Activated CD4-positive, alpha-beta T cell treated with anti-CD3 and anti-CD28 coated beads, Interleukin-10, Interleukin-2, amounts not matched to agents 100 ng/mL and 50 ng/mL, durations not matched to agents 16 hours and 8 hours (primary cell): ENCODE data around the gene ALOXE3.
A peak's percentile ranks its signal among the peaks of the same experiment; 100 is the strongest.
"Not testable (repeated sequence)": the region's sequence is repeated elsewhere in the genome, so short reads cannot be mapped to it uniquely, and the experiment has no call there.

Source experiments
- DNase-seq: peaks from one replicate; pipeline ENCODE4 v3.0.0-alpha.2; 2020

The ALOXE3 gene

GRCh38 chr17:8067806-8068205 lies 50.5 kb downstream of the ALOXE3 start:
- DNase-seq = no peak

DNA sequence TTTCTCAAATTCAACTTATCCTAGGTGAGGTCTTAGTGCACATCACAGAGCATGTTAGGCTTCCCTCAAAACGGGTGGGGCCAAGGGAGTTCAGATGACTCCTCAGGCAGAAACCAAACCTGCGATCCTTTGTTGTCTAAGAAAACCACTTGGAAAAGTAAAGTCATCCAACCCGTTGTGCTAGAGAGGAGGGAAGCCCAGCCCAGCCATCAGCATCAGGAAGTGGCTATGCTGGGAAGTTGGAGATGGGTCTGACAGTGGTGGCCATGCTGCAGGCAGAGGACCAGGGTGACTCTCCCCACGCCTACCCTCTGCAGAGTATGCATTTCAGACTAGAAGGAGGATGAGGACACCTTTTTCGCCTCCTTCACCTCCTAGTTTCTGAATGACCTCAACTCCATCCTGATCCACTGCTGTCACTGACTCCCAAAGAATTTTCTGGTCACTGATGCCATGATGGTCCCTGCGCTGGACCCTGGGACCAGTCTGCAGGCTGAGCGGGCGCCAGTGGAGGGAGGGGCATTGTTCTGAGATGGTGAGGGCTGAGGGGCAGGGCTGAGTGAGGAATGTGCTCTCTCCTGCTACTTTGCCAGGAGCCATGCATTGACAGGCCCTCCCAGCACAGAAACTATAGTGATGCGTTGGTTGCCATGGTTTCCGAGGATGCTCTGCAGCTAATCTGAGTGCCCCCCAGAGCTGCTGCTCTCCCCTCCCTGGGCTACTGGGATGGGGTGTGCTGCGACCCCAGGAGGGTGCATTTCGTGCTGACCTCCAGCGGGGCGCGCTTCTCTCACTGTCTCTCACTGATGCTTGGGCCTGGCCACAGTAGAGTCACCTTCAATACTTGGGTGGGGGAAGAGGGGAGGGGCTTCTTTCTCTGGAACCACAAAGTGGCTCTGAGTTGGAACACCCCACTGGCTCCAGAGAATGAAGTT lies 51.2 kb downstream of the ALOXE3 start:
- no peak for DNase-seq

DNA sequence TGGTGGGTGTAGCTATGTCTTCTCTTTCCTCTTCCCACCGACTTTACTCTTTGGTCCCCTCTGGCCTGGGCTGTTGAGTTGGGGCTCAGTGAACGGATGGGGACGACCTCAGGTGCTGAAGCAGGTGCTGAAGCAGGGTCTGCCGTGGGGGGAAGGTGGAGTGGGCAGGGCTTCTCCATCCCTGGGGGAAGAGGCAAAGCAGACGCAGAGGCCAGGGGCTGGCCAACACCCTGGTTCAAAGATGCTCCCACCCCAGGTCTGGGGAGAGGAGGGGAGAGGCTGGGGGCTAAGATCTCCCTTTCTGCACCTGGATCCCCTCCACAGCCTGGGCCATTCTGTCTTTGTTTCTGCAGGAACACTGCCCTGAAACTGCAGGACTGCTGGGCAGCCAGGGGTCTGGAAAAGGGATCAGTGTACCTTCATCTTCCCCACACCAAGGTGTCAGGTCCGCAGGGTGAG lies 53.7 kb downstream of the ALOXE3 start:
- DNase-seq = no peak

- no peak for DNase-seq
Measured at GRCh38 chr17:8063761-8064534, 54.4 kb downstream of the ALOXE3 start.

GRCh38 chr17:8062807-8063483 lies 55.4 kb downstream of the ALOXE3 start:
- no peak for DNase-seq

DNA sequence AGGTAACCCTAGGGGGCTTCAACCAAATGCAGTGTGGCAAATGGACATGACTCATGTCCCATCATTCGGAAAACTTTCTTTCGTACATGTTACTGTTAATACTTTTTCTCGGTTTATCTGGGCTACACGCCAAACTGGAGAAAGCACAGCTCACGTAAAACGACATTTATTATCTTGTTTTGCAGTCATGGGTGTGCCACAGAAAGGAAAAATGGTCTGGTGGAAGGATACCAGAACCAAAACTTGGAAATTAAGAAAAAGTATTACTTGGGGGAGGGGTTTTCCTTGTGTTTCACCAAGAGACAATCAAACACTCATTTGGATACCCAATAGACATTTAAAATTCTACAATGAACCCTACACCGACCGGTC lies 55.9 kb downstream of the ALOXE3 start:
- DNase-seq = no peak

- not testable (repeated sequence) for DNase-seq
Measured at GRCh38 chr17:8061851-8062250, 56.5 kb downstream of the ALOXE3 start.

DNA sequence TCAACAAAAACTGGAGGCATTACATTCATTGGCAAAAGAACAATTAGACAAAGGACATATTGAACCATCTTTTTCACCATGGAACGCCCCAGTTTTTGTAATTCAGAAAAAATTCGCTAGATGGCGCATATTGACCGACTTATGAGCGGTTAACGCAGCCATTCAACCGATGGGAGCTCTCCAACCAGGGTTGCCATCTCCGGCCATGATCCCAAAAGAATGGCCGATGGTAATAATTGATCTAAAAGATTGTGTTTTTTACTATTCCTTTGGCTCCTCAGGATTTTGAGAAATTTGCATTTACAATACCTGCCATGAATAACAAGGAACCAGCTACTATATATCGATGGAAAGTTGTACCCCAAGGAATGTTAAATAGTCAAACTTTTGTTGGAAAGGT lies 58.0 kb downstream of the ALOXE3 start:
- peak; percentile 79 for DNase-seq

GRCh38 chr17:8059131-8059530 lies 59.2 kb downstream of the ALOXE3 start:
- DNase-seq = no peak

- DNase-seq = peak; percentile 83
Measured at GRCh38 chr17:8057691-8058114, 60.6 kb downstream of the ALOXE3 start.

- DNase-seq = no peak
Measured at GRCh38 chr17:8056976-8057625, 61.2 kb downstream of the ALOXE3 start.

DNA sequence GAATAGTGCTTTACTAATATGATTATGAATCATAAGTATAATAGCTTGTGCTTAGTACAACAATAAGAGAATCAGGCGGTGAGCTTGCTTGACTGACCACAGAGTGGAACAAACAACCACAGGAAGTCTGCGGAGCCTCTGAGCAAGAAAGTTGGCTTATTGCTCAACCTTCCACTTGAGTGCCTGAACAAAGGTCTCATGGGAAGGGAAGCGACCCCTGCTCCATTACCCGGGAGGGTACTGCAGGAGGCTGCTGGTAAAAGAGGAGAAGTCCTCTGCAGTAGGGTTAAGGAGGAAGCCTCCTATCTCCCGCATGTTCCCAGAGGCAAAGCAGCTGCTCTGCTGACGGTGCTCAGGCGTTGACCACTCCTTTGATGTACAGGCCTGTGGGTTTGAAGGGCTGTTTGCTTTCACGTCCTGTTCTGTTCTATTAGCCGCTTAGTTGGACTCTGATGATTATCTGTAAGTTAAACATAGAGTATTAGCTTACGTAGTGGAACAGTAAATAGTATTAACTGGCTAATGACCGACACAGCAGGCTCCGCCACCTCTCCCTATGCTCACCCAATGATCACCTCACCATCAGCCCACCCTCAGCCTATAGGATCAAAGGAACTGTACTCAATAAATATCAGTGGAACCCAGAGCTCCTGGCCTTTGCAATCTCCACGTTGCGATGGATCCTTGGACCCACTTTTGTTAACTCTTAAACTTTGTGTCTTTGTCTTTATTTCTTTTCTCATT lies 61.9 kb downstream of the ALOXE3 start:
- peak; percentile 80 for DNase-seq

DNA sequence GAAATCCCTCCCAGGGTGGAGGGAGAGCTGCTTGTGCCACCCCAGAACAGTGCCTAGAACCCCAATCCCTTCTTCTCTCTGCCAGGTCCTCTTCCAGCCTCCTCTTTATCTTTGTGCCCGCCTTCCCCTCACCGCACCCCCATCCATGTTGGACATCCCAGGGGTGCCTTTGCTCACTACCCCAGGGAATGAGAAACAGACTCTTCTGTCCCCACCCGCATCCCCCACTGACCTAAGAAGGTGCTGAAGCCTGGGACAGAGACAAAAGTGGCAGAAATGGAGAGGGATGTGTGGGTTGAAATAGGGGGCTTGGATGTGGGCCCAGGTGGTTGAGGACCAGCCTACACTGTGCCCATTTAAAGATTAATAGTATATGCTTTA lies 62.5 kb downstream of the ALOXE3 start:
- no peak for DNase-seq

DNA sequence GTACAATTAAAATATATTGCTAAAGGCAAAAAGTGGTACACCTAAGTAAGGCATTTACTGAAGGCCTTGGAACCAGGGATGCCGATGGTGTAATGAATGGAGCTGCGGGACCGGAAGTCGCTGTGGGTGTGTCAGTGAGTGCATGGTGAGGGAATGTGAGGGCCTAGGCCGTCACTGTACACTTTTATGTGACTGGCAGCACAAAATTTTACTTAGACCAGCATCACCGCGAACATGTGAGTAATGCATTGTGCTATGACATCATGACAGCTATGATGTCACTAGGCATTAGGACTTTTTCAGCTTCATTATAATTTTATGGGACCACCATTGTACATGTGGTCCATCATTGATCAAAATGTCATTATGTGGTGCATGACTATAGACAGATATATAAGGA lies 64.7 kb downstream of the ALOXE3 start:
- DNase-seq = no peak

- no peak for DNase-seq
Measured at GRCh38 chr17:8052256-8053252, 65.8 kb downstream of the ALOXE3 start.

DNA sequence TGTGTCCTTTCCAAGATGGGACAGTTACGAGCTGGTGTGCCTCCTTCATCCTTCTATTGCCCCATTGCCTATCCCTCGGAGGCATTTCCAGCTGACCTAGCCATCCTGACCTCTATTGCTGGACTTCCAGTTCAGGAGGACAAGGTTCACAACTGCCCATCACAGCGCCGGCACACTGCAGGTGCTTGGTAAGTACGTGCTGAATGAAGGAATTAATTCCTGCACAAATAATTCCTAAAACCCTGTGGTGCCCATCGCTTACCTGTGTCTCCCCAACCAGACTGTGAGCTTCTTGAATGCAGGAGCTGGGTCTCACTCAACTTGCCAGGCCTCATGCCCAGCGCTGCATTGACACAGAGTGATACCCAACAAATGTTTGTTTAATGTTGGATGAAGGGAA lies 66.5 kb downstream of the ALOXE3 start:
- DNase-seq = no peak

GRCh38 chr17:8048736-8049135 lies 69.6 kb downstream of the ALOXE3 start:
- DNase-seq = no peak

DNA sequence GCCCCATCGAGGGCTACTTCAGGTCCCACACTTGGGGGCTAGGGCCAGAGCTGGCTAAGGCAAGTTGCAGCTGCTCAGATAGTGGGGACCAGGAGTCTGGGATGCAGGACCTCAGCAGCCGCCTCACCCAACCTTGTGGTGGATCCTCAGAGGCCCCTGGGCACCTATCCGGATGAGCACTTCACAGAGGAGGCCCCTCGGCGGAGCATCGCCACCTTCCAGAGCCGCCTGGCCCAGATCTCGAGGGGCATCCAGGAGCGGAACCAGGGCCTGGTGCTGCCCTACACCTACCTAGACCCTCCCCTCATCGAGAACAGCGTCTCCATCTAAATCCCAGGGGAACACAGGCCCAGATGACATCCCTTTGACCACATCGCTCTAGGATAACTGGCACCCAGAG lies 70.1 kb downstream of the ALOXE3 start:
- no peak for DNase-seq

DNA sequence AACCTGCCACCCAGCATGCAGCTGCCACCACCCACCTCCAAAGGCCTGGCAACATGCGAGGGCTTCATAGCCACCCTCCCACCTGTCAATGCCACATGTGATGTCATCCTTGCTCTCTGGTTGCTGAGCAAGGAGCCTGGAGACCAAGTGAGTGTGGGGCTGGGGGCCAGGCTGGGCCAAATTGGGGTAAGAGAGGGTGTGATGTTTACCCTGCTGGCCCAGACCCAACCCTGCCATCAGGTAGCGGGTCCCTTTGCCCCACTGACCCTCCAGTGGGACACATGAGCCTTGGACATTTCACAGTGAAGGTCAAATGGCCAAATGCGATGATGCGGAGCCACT lies 70.6 kb downstream of the ALOXE3 start:
- DNase-seq = no peak

GRCh38 chr17:8046929-8047768 lies 71.2 kb downstream of the ALOXE3 start:
- DNase-seq = no peak
